ENCODE results near the gene TOE1. TPM values are rescaled to one million over a fixed set of nuclear protein-coding genes. Genes with fewer than 3 reads are reported as not detected.
"Not testable (repeated sequence)": the region's sequence is repeated elsewhere in the genome, so short reads cannot be mapped to it uniquely, and the experiment has no call there.

The TOE1 gene
- total RNA-seq, 1 donor from 2014 or later: 3.8 TPM

DNA sequence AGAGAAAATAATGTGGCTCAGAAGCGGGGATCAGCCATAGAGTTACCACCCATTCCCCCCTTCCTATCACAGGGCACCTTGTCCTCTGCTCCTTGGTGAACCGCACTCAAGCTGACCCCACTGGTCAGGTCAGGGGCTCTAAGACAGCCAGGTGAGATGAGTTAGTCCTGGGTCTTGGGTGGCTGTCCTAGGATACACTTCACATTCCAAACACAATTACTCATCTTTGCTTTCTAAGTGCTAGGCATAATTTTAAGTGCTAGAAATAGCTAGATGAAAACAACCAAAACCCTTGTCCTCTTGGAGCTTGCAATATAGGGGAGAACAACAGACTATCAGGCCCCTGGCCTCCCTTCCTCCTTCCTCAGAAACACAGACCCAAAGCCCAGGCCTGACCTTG is 8.1 kb downstream of the TOE1 start:
- intact Hi-C loops (cut with DNase I): loop anchor here (10.0 kb wide), 1 partner anchor 217 kb away; no protein-coding TSS in a partner anchor
- DNase-seq (ENCODE audit: missing footprints) (no peak), ATAC-seq (no peak)

DNA sequence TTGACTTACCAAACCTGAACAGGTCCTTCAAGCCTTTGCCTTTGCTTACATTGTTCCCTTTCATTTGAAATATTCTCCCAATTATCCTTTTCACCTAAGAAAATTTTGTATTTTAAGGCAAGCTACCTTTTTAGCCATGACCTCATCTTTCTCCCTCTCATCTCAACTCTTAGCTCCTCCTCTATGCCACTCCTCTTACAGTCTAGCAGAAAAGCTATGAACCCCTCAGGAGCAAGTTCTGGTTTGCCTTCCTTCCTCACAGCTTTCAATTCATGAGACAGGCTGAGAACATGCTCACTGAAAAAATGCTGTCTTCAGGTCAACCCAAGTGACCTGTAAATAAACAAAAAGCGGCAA is 8.6 kb downstream of the TOE1 start:
- intact Hi-C loops (cut with DNase I): loop anchor here (10.0 kb wide), 1 partner anchor 216 kb away; no protein-coding TSS in a partner anchor
- ATAC-seq (peak; percentile 9), DNase-seq (ENCODE audit: missing footprints) (no peak)

DNA sequence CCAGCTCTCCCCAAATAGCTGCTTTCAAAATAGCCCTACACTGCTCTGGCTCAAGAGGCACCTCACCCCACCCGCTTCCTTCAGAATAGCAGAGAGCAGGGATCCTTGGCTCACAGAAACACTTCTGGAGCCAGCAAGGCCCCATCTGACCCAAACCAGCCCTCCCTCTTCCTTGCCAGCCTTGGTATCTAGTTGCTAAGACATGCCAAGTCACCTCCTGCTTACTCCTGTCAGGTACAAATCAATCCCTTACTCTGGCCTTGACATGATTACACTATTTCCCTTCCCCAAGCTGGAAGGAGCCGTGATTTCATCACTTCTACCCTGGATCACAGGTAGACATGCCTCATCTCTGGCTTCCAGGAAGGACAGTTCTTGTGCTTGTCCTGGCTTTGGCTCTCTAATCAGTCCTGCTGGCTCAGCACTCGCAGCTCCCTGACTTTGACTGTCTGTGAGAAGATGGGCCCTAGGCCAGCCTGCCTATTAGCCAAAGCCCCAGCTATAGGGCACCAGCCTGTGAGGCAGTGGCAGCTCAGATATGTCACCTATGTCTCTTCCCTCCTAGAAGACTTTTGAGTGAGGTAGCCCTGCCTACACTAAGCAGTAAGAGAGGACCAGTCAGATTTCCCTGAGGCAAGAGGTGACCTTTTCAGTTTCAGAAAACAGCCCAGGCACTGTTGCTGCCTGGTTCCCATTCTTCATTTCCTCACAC is 9.2 kb downstream of the TOE1 start:
- DNase-seq (ENCODE audit: missing footprints): no peak
- intact Hi-C loops (cut with DNase I): loop anchor here (10.0 kb wide), 1 partner anchor 216 kb away; no protein-coding TSS in a partner anchor
- ATAC-seq: peak; percentile 75

DNA sequence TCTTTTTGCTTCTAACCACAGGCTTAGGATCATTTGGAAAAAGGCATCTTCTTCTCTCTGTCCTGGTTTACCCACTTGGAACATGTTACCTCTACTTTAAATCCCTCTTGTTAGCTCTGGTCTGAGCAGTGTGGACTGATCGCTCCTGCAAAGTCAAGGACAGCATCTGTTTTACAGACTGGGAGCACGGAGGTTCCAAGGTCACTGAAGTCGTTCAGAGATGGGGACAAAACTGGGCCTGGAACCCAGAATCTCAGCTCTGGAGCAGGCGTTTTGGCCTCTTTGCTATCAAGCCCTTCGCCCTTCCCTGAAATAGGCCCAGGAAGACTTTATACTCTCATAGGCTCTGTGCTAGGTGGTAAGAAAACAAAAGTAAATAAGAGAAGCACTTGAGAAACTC is 11.5 kb downstream of the TOE1 start:
- ATAC-seq: no peak
- intact Hi-C loops (cut with DNase I): no loop called here

DNA sequence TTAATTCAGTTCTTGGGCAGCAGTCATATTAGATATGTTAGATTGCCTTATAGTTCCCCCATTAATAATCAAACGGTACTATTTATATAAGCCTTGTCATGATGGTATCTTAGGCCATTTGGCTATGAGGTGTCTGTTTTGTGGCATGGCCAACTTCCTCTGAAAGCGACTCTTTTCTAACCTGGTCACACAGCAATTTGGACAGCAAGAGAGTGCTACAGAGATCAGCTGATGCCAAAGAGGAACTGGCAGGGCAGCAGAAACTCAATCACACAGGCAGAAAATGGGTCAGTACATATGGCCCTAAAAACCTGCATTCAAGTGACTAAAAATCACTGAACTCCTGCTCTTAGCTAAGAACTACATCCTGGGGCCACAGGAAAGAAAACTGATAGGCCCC is 13.7 kb downstream of the TOE1 start:
- DNase-seq (ENCODE audit: missing footprints): no peak
- intact Hi-C loops (cut with DNase I): no loop called here
- ATAC-seq: no peak

More for the DNA sequence above, 11.5 kb downstream of the TOE1 start:
- DNase-seq (ENCODE audit: missing footprints): no peak

DNA sequence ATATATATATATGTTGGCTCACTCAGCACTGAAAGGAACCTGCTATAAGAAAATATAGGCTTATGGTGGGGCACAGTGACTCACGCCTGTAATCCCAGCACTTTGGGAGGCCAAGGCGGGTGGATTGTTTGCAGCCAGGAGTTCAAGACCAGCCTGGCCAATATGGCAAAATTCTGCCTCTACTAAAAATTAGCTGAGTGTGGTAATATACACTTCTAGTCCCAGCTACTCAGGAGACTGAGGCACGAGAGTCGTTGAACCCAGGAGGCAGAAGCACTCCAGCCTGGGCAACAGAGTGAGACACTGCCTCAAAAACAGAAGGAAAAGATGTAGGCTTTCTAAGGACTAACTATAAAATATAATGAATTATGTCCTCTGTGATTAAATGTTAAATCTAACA is 14.9 kb downstream of the TOE1 start:
- no peak for ATAC-seq
- intact Hi-C loops (cut with DNase I): no loop called here
- DNase-seq (ENCODE audit: missing footprints): no peak

DNA sequence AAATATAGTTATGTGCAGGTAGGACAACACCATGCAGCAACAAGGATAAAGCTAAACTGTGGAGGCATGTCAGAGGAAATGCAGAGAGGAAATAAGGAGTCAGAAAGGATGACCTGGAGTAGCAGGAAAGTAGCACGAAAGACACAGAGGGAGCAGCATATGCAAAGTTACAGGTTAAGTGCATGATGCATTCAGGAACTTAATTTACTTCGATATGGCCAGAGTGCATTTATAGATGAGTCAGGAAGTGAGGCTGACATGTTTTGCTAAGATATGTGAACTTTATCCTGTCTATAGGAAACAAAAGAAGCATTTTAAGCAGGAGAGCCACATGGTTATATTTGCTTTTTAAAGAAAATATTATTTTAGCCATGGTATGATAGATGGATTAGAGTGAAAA is 15.7 kb downstream of the TOE1 start:
- ATAC-seq (no peak), DNase-seq (ENCODE audit: missing footprints) (no peak)
- intact Hi-C loops (cut with DNase I): no loop called here

DNA sequence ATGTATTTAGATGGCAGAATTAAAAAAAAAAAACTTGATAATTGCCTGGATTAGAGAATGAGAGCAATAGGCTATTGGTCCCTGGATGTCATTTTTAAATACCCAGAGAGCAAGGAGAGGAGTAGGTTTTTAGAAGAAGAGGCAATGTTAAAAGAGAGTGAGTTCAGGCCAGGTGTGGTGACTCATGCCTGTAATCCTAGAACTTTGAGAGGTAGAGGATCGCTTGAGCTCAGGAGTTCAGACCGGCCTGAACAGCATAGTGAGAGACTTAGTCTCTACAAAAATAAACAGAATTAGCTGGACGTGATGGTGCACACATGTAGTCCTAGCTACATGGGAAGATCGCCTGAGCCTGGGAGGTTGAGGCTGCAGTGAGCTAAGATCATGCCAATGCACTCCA is 16.2 kb downstream of the TOE1 start:
- ATAC-seq: no peak
- intact Hi-C loops (cut with DNase I): no loop called here
- DNase-seq (ENCODE audit: missing footprints): no peak

DNA sequence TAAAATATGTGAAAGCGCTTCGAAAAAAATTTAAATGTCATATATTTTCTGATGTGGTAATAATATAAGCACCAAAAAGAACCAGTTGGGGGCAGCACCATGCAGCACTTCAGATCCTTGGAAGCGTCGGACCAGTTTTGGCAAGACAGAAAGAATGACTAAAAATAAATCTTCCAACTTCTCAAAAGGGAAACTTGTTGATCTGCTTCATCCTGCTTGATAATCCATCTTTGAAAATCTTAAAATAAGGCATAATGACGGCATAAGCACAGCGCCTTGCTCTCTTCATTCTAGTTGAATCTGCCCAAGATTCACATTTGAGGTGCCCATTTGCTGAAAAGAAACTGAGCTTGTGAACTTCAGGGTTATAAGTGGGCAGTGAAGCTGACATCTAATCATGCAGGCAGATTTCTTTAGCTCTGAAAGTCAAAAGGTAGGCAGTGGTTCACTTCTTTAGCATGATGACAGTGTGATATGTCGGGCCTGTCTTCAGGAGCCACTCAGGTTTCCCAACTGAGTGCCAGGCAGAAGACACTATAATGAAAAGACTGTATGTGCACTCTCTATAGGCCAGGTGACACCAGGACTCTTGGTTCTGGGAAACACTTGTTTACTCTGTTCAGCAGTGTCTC is 20.0 kb downstream of the TOE1 start:
- intact Hi-C loops (cut with DNase I): loop anchor here (1.0 kb wide), 2 partner anchors 133 to 210 kb away; no protein-coding TSS in a partner anchor
- DNase-seq (ENCODE audit: missing footprints) (no peak), ATAC-seq (peak; percentile 81)

DNA sequence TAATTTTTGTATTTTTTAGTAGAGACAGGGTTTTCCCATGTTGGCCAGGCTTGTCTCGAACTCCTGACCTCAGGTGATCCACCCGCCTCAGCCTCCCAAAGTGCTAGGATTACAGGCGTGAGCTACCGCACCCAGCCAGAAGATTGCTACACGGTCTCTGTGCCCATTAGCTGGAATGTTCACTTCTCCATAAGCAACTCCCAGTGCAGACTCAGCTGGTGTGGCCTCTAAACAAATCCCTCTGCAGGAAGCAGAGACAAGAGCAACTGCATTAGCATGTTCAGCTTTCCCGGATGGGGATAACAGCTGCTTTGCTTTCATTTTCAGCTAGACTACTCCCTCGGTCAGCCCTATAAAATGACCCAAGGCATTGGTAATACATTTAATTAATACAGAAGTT is 21.0 kb downstream of the TOE1 start:
- intact Hi-C loops (cut with DNase I): loop anchor here (1.0 kb wide), 1 partner anchor 209 kb away; no protein-coding TSS in a partner anchor
- peak; percentile 85 for ATAC-seq
- not testable (repeated sequence) for DNase-seq (ENCODE audit: missing footprints)

DNA sequence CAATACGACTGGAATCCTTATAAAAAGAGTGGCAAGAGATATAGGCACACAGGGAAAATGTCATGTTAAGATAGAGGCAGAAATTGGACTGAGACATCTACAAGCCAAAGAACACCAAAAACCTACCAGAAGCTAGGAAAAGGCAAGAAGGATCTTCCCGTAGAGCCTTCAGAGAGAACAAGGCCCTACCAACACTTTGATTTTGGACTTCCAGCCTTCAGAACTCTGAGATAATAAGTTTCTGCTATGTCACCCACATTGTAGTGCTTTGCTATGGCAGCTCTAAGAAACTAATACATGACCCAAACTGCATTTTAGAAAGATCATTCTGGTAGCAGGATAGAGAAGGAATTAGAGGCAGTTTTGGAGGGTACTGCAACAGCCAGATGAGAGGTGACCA is 24.3 kb downstream of the TOE1 start:
- ATAC-seq (no peak), DNase-seq (ENCODE audit: missing footprints) (no peak)
- intact Hi-C loops (cut with DNase I): no loop called here

DNA sequence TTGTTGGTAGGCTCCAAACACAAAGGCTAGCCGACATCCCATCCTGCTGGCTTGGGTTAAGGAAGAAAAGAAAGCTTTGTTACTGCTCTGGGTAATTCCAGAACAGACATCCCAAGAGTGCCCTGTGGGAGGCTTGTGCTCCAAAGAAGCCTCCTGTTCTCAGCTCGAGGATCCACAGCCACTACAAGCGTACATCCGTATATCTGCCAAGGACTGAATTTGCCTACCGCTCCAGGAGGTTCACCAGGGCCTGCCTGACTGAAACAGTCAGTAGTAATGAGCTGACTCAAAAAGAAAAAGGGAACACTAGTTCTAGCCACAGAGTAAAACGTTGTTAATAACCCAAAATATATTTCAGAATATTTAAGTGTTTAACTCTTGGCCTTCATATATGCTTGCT is 25.1 kb downstream of the TOE1 start:
- ATAC-seq (peak; percentile 49), DNase-seq (ENCODE audit: missing footprints) (no peak)
- intact Hi-C loops (cut with DNase I): no loop called here

DNA sequence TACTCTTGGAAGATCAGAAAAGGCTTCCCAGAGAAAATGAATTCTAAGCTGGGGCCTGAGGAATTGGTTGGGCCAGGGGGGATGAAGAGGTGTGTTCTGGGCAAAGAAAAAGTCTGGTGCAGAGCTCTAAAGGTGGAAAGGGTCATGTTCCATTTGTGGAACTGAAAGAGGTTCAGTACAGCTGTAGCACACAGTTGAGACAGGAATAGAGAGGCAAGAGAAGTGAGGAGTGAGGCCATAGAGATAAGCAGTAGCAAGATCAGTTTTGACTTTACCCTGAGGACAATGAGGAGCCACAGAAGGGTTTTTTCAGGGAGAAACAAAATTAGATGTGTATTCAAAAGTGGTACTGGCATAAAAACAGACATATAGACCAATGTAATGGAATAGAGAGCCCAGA is 30.6 kb downstream of the TOE1 start:
- DNase-seq (ENCODE audit: missing footprints): no peak
- intact Hi-C loops (cut with DNase I): no loop called here
- ATAC-seq: no peak

DNA sequence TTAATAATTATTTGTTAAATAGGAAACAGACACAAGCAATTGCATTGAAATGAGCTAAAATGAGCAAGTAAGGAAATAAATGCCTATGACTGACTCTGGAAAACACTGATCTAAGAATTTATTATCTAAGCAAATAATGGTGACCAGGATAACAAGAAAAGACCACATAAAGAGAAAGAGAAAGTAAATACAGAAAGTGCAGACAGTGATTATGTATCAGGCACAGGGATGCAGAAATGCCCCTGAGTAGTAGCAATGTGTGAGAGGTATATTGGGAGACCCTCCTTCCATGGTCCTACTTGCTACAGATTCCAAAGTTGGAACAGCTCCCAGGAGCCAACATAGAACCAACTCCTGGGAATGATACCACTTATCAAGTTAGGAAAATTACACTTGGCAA is 33.6 kb downstream of the TOE1 start:
- ATAC-seq (no peak), DNase-seq (ENCODE audit: missing footprints) (no peak)
- intact Hi-C loops (cut with DNase I): no loop called here

DNA sequence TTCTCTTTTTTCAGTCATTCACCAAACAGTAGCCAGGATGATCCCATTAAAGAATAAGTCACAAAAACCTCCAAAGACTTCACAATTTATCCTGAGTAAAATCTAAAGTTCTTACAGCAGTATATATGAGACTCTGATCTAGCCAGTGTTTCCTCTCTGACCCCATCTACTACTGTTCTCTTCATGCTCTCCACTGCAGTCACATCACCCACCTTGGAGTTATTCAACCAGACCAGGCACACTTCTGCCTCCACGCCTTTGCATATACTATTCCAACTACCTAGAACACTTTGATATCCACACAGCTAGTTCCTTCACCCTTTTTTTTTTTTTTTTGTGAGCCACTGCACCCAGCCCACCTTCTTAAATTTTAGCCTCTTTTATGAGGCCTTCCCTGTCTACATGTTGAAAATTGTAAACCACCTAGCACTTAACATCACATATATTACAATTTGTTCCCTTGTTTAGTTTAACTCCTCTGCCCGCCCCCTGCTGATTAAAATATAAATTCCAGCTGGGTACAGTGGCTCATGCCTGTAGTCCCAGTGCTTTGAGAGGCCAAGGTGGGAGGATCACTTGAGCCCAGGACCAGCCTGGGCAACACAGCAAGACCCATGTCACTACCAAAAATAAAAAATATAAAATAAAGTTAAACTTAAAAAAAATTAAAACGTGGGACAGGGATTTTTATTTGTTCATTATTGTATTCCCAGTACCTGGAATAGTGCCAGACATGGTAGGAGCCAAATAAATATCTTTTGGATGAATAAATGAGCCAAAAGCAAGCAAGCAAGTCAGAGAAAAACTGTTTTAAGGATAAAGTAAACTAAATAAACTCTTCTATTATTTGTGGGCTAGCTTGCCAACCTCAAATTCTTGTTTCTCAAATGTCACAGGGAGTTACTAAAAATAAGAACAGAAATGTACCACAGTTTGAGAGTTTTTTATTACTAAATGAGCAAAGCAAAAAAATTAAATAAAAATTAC is 35.4 kb downstream of the TOE1 start:
- ATAC-seq: no peak
- intact Hi-C loops (cut with DNase I): no loop called here

DNA sequence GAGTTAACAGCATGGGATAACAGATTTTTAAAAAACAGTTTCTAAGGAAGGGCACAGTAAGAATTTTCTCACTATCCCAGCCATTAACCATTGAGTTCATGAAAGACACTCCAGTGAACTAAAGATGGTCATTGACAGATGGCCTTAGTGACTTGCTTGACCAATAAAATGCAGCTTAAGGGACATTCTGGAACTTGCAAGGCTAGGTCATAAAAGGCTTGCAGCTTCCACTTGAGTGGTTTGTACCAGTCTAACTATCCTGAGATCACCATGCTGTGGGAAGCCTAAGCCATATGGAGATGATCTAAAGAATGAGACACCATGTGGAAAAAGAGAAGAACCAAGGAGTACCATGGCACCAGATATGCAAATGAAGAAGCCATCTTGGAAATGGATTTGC is 38.2 kb downstream of the TOE1 start:
- intact Hi-C loops (cut with DNase I): no loop called here
- DNase-seq (ENCODE audit: missing footprints) (no peak), ATAC-seq (no peak)

More for the DNA sequence above, 35.4 kb downstream of the TOE1 start:
- no peak for DNase-seq (ENCODE audit: missing footprints)

DNA sequence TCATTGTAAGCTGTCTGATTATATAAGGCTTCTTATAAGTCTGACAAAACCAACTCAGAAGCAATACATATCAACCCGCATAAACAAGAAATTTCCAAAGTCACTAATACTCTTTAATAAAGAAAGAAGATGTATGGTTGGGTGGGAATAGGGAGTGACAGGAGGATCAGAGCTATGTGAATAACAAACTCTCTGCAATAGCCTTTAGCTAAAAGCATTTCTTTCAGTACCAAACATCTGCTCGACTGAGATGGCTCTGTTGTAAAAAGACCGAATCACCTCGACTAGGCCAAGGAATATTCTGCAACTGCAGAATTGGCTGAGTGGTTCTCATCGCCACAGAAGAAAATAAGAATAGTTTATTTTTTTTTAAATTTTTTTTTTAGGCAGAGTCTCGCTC is 39.6 kb downstream of the TOE1 start:
- ATAC-seq (no peak), DNase-seq (ENCODE audit: missing footprints) (no peak)
- intact Hi-C loops (cut with DNase I): no loop called here

DNA sequence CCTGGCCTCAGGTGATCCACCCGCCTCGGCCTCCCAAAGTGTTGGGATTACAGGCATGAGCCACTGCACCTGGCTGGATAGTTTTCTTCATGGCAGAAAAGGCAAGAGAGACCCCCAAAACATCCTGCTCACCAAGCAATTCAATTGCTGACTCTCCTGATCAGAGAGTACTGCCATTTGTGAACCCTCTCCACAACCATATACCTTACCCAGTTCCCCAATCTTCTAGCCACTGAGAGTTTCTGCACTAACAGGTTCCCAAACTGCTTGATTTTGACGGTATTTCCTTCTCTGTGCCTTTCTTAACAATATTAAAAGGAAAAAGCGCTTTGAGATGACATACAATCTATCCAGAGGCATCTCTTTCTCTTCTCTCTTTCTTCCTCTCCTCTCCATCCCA is 40.2 kb downstream of the TOE1 start:
- ATAC-seq (no peak), DNase-seq (ENCODE audit: missing footprints) (no peak)
- intact Hi-C loops (cut with DNase I): loop anchor here (10.0 kb wide), 1 partner anchor 55 kb away; no protein-coding TSS in a partner anchor

DNA sequence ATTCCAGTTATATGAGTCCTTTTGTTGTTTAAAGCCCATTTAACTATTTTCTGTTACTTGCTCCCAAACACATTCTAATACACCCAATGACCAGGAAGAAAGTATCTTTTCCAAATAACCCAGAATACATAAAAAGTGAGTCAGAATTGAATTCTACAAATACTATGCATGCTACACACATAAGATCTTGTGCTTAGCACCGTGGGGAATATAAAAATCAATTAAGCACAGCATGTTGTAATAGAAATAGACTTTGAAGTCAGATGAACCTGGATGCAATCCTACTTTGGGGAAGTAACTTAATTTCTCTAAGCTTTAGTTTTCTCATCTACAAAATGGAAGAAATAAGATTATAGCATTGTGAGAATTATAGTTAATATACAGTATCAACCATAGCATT is 40.8 kb downstream of the TOE1 start:
- ATAC-seq (no peak), DNase-seq (ENCODE audit: missing footprints) (no peak)
- intact Hi-C loops (cut with DNase I): loop anchor here (10.0 kb wide), 1 partner anchor 54 kb away; no protein-coding TSS in a partner anchor

Data from Right ventricle myocardium inferior (tissue), 1 donor.